WERI-Rb-1 (cell line): ENCODE results near the gene CIROP.

Source experiments
- DNase-seq: peaks from one replicate; pipeline ENCODE4 v3.0.0-alpha.2; 2020
- H3K27ac ChIP-seq: fragments of 250-450 bp; sonication (Bioruptor Pico); 2 replicates; pipeline ENCODE4 v1.5.1; 2020; ENCODE audit warnings: mild to moderate bottlenecking, moderate library complexity
- H3K27me3 ChIP-seq: fragments of 250-450 bp; sonication (Bioruptor Pico); 2 replicates; pipeline ENCODE4 v1.5.1; 2021; ENCODE audit warnings: mild to moderate bottlenecking, low read depth, moderate library complexity; ENCODE audit not compliant: insufficient read depth, severe bottlenecking
- H3K36me3 ChIP-seq: fragments of 250-450 bp; sonication (Bioruptor Pico); 2 replicates; pipeline ENCODE4 v1.5.1; 2020; ENCODE audit warnings: mild to moderate bottlenecking, moderate library complexity
- H3K4me3 ChIP-seq: 2 replicates; pipeline ENCODE4 v1.5.1; 2011; ENCODE audit warnings: low read depth, mild to moderate bottlenecking, control low read depth, low read length
- H3K9me3 ChIP-seq: fragments of 250-450 bp; sonication (Bioruptor Pico); 2 replicates; pipeline ENCODE4 v1.5.1; 2021; ENCODE audit warnings: mild to moderate bottlenecking, moderate library complexity; ENCODE audit not compliant: severe bottlenecking
- TF ChIP-seq, protein P1 (sequence below): IDR thresholded peaks from 2 replicates; pipeline ENCODE4 v1.5.1; 2011; ENCODE audit warnings: low read depth, mild to moderate bottlenecking, control low read depth, inconsistent platforms, low read length

The CIROP gene

DNA sequence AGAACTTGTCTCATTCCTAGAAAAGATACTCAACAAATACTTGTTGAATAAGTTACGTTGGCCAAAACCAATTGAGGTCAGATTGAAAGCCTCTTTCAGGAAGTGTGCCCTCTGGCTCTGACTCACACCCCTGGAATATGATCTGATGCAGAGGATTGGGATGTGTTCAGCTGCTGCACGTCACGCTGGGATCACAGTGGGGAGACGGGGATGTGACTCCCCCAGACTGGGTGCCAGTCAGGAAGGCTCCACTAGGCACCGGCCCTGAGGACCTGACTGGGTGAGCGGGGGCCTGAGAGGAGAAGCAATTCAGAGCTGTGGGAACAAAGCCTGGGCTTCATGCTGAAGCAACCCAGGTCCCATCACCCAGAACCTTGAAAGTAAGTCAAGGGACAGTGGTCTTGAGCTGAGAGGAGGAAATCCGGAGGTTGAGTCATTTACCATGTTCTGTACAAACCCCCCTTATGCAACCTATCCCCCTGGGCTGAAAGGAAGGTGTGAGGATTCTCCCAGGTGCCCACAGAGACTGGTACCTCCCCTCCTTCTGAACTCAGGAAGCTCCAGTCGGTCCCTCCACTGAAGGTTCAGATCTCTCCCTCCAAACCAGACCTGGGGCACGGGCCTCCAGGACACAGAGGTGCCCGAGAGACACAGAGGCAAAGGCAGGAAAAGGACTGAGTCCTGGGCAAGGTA lies 10.4 kb upstream of the CIROP start:
- Histone ChIP-seq H3K27ac (no peak overlapping the region), H3K4me3 (no peak overlapping the region), H3K27me3 (peaks cover 16% of the 10 kb centered on the region), H3K9me3 (no peaks in the 10 kb centered on the region), H3K36me3 (no peaks in the 10 kb centered on the region)
- TF ChIP-seq, protein P1, sequence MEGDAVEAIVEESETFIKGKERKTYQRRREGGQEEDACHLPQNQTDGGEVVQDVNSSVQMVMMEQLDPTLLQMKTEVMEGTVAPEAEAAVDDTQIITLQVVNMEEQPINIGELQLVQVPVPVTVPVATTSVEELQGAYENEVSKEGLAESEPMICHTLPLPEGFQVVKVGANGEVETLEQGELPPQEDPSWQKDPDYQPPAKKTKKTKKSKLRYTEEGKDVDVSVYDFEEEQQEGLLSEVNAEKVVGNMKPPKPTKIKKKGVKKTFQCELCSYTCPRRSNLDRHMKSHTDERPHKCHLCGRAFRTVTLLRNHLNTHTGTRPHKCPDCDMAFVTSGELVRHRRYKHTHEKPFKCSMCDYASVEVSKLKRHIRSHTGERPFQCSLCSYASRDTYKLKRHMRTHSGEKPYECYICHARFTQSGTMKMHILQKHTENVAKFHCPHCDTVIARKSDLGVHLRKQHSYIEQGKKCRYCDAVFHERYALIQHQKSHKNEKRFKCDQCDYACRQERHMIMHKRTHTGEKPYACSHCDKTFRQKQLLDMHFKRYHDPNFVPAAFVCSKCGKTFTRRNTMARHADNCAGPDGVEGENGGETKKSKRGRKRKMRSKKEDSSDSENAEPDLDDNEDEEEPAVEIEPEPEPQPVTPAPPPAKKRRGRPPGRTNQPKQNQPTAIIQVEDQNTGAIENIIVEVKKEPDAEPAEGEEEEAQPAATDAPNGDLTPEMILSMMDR: no peak
- no peak for DNase-seq

DNA sequence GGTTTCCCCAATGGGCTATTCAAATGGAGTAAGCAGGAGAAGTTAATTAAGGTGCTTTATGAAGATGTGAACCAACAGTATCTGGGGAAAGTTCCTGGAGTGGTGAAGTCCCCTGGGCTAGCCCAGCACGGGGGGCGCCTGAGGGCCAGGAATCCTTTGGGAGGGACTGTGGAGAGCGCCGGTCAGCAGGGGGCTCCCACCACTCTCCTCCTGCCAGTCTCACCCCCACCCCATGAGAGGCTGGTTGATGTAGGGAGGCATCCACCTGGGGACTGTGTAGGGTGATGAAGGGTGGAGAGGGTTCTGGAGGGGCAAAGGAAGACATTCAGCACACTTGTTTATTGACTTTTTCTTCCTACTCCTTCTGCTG lies 9.9 kb upstream of the CIROP start:
- Histone ChIP-seq H3K9me3 (no peaks in the 10 kb centered on the region), H3K36me3 (no peaks in the 10 kb centered on the region), H3K27me3 (peaks cover 16% of the 10 kb centered on the region), H3K27ac (no peak overlapping the region), H3K4me3 (no peak overlapping the region)
- TF ChIP-seq, protein P1: 0 out of 2 replicates have a peak, but pooled peaks have one; percentile 15
- DNase-seq: no peak

DNA sequence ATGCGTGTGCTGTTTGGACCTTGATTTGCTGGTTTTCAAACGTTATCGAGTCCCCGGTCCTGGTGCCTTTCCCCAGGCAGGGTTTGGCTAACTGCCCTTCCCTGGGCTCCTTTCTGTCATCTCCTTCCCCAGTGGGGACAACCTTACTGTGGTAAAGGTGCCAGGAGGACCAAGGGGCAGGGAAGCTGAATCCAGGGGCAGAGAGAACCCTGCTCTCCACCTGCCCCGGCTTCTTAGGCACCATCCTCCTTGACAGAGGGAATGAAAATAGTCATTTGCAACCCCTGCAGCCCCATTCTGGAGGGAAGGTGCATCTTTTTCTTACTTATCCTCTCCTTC lies 9.3 kb upstream of the CIROP start:
- no peaks in the 10 kb centered on the region for H3K9me3 ChIP-seq
- no peak overlapping the region for H3K27ac ChIP-seq
- no peak for DNase-seq
- no peak overlapping the region for H3K4me3 ChIP-seq
- H3K27me3 ChIP-seq: peaks cover 16% of the 10 kb centered on the region
- TF ChIP-seq, protein P1: no peak
- H3K36me3 ChIP-seq: no peaks in the 10 kb centered on the region

DNA sequence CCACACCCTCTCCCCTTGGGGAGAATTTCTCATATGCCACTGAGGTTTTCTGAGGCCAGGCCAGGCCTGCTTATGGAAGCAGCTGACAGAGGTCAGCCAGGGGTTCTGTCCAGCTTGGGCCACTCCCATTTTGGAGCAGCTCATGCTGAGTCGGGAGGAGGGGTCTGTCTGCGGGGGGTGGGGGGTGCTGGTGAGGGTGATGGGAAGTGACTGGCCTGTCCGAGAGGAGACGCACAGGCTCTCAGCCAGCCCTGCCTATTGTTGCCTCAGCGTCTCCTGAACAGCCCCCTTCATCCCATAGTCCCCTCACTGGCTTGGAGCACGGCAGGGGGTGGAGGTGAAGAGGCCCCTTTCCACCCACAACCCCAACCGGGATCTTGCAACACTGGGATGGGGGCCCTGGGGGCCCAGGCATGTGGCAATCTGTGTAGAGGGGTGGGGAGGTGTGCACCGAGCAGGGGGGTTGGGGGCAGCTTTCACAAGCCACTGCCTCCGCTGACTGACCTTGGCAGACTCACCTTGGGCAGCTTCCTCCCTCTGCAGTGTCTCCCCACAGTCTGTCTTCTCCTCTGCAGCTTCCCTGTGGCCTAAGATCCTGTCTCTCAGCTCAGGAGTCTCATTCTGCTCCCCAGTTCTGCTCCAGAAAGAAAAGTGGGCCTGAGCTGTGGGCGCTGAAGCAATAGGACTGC lies 8.8 kb upstream of the CIROP start:
- Histone ChIP-seq H3K4me3 (no peak overlapping the region), H3K36me3 (no peaks in the 10 kb centered on the region), H3K9me3 (peaks cover under 1% of the 10 kb centered on the region), H3K27me3 (peaks cover 16% of the 10 kb centered on the region), H3K27ac (no peak overlapping the region)
- no peak for DNase-seq
- TF ChIP-seq, protein P1: no peak

DNA sequence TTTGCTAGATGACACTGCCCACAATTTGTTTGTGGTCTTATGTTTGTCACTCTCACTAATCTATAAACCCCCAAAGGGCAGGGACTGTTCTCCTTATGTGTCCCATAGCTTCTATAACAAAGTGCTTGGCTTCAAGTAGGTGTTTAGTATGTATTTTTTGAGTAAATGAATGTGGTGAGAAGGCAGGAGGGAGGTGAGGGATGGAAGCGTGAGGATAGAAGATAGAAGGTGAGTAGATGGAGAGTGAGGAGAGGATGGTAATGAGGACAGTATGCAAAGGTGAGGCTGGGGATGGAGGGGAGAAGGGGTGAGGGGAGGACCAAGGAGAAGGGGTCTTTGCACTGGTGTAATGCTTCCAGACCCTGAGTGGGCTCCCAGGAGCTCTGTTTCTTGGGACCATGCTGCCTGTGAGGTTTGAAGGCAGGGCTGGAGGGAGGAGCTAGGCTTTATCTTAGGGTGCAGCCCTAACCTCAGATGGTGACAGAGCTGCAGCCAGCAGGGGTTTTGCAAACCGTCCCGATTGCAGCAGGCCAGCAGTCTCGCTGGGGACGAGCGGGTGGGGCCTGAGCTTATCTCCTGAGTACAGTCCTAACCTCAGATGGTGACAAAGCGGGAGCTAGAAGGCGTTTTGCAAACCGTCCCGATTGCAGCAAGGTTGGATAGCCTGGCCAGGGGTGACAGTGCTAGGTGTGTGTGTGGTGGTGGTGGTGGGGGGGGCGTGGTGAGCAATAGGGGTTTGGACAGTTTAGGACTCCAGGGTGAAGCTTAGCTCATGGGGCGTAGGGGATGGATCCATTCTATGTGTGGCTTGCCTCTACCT lies 7.8 kb upstream of the CIROP start:
- peak; percentile 34 for DNase-seq
- Histone ChIP-seq H3K27ac (no peak overlapping the region), H3K27me3 (peaks cover 16% of the 10 kb centered on the region), H3K36me3 (no peaks in the 10 kb centered on the region), H3K9me3 (peaks cover 3% of the 10 kb centered on the region), H3K4me3 (no peak overlapping the region)
- TF ChIP-seq, protein P1: no peak
